ENCODE measurements around the gene ACVR1. TPM values are rescaled to one million over a fixed set of nuclear protein-coding genes. Genes with fewer than 3 reads are reported as not detected.

ACVR1 gene
- total RNA-seq, 1 experiment from 2014 or later = 7.3 TPM

- no peaks in the 10 kb centered on the region for H3K27me3 ChIP-seq (ENCODE audit: control insufficient read depth, insufficient read depth, low read length)
- no peak overlapping the region for H3K4me3 ChIP-seq (ENCODE audit: insufficient read depth, low read depth, low read length)
- no peak for DNase-seq
- H3K36me3 ChIP-seq (replicated peaks; ENCODE audit: control insufficient read depth, insufficient read depth, low read length) = no peaks in the 10 kb centered on the region; the same call in 1 of the 2 replicates
Measured at GRCh38 chr2:157820193-157820592, 55.9 kb downstream of the ACVR1 start.

GRCh38 chr2:157819761-157820160, 56.4 kb downstream of the ACVR1 start:
- DNase-seq = no peak
- Histone ChIP-seq H3K4me3 (ENCODE audit: insufficient read depth, low read depth, low read length) (no peak overlapping the region), H3K27me3 (ENCODE audit: control insufficient read depth, insufficient read depth, low read length) (no peaks in the 10 kb centered on the region), H3K36me3 (replicated peaks; ENCODE audit: control insufficient read depth, insufficient read depth, low read length) (no peaks in the 10 kb centered on the region; the same call in 1 of the 2 replicates)

- DNase-seq = no peak
- Histone ChIP-seq H3K36me3 (replicated peaks; ENCODE audit: control insufficient read depth, insufficient read depth, low read length) (no peaks in the 10 kb centered on the region; the same call in 1 of the 2 replicates), H3K27me3 (ENCODE audit: control insufficient read depth, insufficient read depth, low read length) (no peaks in the 10 kb centered on the region), H3K4me3 (ENCODE audit: insufficient read depth, low read depth, low read length) (no peak overlapping the region)
Measured at GRCh38 chr2:157818227-157818626, 57.9 kb downstream of the ACVR1 start.

GRCh38 chr2:157815421-157815820, 60.7 kb downstream of the ACVR1 start:
- Histone ChIP-seq H3K4me3 (ENCODE audit: insufficient read depth, low read depth, low read length) (no peak overlapping the region), H3K27me3 (ENCODE audit: control insufficient read depth, insufficient read depth, low read length) (no peaks in the 10 kb centered on the region), H3K36me3 (replicated peaks; ENCODE audit: control insufficient read depth, insufficient read depth, low read length) (no peaks in the 10 kb centered on the region; the same call in 1 of the 2 replicates)
- DNase-seq = no peak

GRCh38 chr2:157813467-157813866, 62.7 kb downstream of the ACVR1 start:
- no peak overlapping the region for H3K4me3 ChIP-seq (ENCODE audit: insufficient read depth, low read depth, low read length)
- H3K27me3 ChIP-seq (ENCODE audit: control insufficient read depth, insufficient read depth, low read length) = no peaks in the 10 kb centered on the region
- no peak for DNase-seq
- H3K36me3 ChIP-seq (replicated peaks; ENCODE audit: control insufficient read depth, insufficient read depth, low read length) = no peaks in the 10 kb centered on the region; the same call in 1 of the 2 replicates

- no peak for DNase-seq
- Histone ChIP-seq H3K27me3 (ENCODE audit: control insufficient read depth, insufficient read depth, low read length) (no peaks in the 10 kb centered on the region), H3K4me3 (ENCODE audit: insufficient read depth, low read depth, low read length) (no peak overlapping the region), H3K36me3 (replicated peaks; ENCODE audit: control insufficient read depth, insufficient read depth, low read length) (no peaks in the 10 kb centered on the region)
Measured at GRCh38 chr2:157810037-157810436, 66.1 kb downstream of the ACVR1 start.

- H3K27me3 ChIP-seq (ENCODE audit: control insufficient read depth, insufficient read depth, low read length) = no peaks in the 10 kb centered on the region
- no peak for DNase-seq
- no peaks in the 10 kb centered on the region for H3K36me3 ChIP-seq (replicated peaks; ENCODE audit: control insufficient read depth, insufficient read depth, low read length)
- H3K4me3 ChIP-seq (ENCODE audit: insufficient read depth, low read depth, low read length) = no peak overlapping the region
Measured at GRCh38 chr2:157809212-157809611, 66.9 kb downstream of the ACVR1 start.

- Histone ChIP-seq H3K4me3 (ENCODE audit: insufficient read depth, low read depth, low read length) (no peak overlapping the region), H3K27me3 (ENCODE audit: control insufficient read depth, insufficient read depth, low read length) (no peaks in the 10 kb centered on the region), H3K36me3 (replicated peaks; ENCODE audit: control insufficient read depth, insufficient read depth, low read length) (no peaks in the 10 kb centered on the region)
- no peak for DNase-seq
Measured at GRCh38 chr2:157808421-157808820, 67.7 kb downstream of the ACVR1 start.

- no peak for DNase-seq
- Histone ChIP-seq H3K36me3 (replicated peaks; ENCODE audit: control insufficient read depth, insufficient read depth, low read length) (no peaks in the 10 kb centered on the region), H3K4me3 (ENCODE audit: insufficient read depth, low read depth, low read length) (no peak overlapping the region), H3K27me3 (ENCODE audit: control insufficient read depth, insufficient read depth, low read length) (no peaks in the 10 kb centered on the region)
Measured at GRCh38 chr2:157806426-157807077, 69.6 kb downstream of the ACVR1 start.

- Histone ChIP-seq H3K36me3 (replicated peaks; ENCODE audit: control insufficient read depth, insufficient read depth, low read length) (no peaks in the 10 kb centered on the region), H3K4me3 (ENCODE audit: insufficient read depth, low read depth, low read length) (no peak overlapping the region), H3K27me3 (ENCODE audit: control insufficient read depth, insufficient read depth, low read length) (no peaks in the 10 kb centered on the region)
- DNase-seq = no peak
Measured at GRCh38 chr2:157805519-157805918, 70.6 kb downstream of the ACVR1 start.

- DNase-seq = no peak
- Histone ChIP-seq H3K4me3 (ENCODE audit: insufficient read depth, low read depth, low read length) (no peak overlapping the region), H3K27me3 (ENCODE audit: control insufficient read depth, insufficient read depth, low read length) (no peaks in the 10 kb centered on the region), H3K36me3 (replicated peaks; ENCODE audit: control insufficient read depth, insufficient read depth, low read length) (no peaks in the 10 kb centered on the region)
Measured at GRCh38 chr2:157804355-157804754, 71.8 kb downstream of the ACVR1 start.

GRCh38 chr2:157803952-157804351, 72.2 kb downstream of the ACVR1 start:
- no peaks in the 10 kb centered on the region for H3K27me3 ChIP-seq (ENCODE audit: control insufficient read depth, insufficient read depth, low read length)
- no peaks in the 10 kb centered on the region for H3K36me3 ChIP-seq (replicated peaks; ENCODE audit: control insufficient read depth, insufficient read depth, low read length)
- H3K4me3 ChIP-seq (ENCODE audit: insufficient read depth, low read depth, low read length) = no peak overlapping the region
- DNase-seq = no peak

- no peak overlapping the region for H3K4me3 ChIP-seq (ENCODE audit: insufficient read depth, low read depth, low read length)
- no peaks in the 10 kb centered on the region for H3K36me3 ChIP-seq (replicated peaks; ENCODE audit: control insufficient read depth, insufficient read depth, low read length)
- no peaks in the 10 kb centered on the region for H3K27me3 ChIP-seq (ENCODE audit: control insufficient read depth, insufficient read depth, low read length)
- no peak for DNase-seq
Measured at GRCh38 chr2:157803476-157803875, 72.7 kb downstream of the ACVR1 start.

- Histone ChIP-seq H3K36me3 (replicated peaks; ENCODE audit: control insufficient read depth, insufficient read depth, low read length) (no peaks in the 10 kb centered on the region), H3K4me3 (ENCODE audit: insufficient read depth, low read depth, low read length) (no peak overlapping the region), H3K27me3 (ENCODE audit: control insufficient read depth, insufficient read depth, low read length) (no peaks in the 10 kb centered on the region)
- no peak for DNase-seq
Measured at GRCh38 chr2:157800838-157801495, 75.2 kb downstream of the ACVR1 start.

GRCh38 chr2:157793053-157793612, 83.0 kb downstream of the ACVR1 start:
- Histone ChIP-seq H3K27me3 (ENCODE audit: control insufficient read depth, insufficient read depth, low read length) (no peaks in the 10 kb centered on the region), H3K36me3 (replicated peaks; ENCODE audit: control insufficient read depth, insufficient read depth, low read length) (no peaks in the 10 kb centered on the region), H3K4me3 (ENCODE audit: insufficient read depth, low read depth, low read length) (no peak overlapping the region)
- DNase-seq = no peak
